ENCODE results near the gene MET.

Gene MET

GRCh38 chr7:116776046-116776445, 104.0 kb downstream of the MET start:
- no peak overlapping the region for H3K27ac ChIP-seq (ENCODE audit: low read depth, low read length, severe bottlenecking)
- 63 to 90% methylated on average over 1 to 2 of the region's 2 CpGs for WGBS, 2 experiments (ENCODE audit: insufficient coverage in 2 of 2)
- no peaks in the 10 kb centered on the region for H3K9me3 ChIP-seq (ENCODE audit: control insufficient read depth, low read length)
- H3K4me3 ChIP-seq (ENCODE audit: extremely low read depth, insufficient read depth, low read length, poor library complexity, severe bottlenecking): no peak overlapping the region
- peaks cover 14% of the 10 kb centered on the region for H3K4me1 ChIP-seq (ENCODE audit: control insufficient read depth, insufficient read depth, low read length, poor library complexity, severe bottlenecking)
- H3K36me3 ChIP-seq (ENCODE audit: control insufficient read depth, insufficient read depth, low read length): no peaks in the 10 kb centered on the region

GRCh38 chr7:116776610-116777289, 104.8 kb downstream of the MET start:
- no peaks in the 10 kb centered on the region for H3K9me3 ChIP-seq (ENCODE audit: control insufficient read depth, low read length)
- no peaks in the 10 kb centered on the region for H3K36me3 ChIP-seq (ENCODE audit: control insufficient read depth, insufficient read depth, low read length)
- WGBS, 2 experiments (ENCODE audit: insufficient coverage in 2 of 2): no CpG with 5 or more reads among the region's 3 CpGs
- H3K27ac ChIP-seq (ENCODE audit: low read depth, low read length, severe bottlenecking): no peak overlapping the region
- no peak overlapping the region for H3K4me3 ChIP-seq (ENCODE audit: extremely low read depth, insufficient read depth, low read length, poor library complexity, severe bottlenecking)
- peaks cover 14% of the 10 kb centered on the region for H3K4me1 ChIP-seq (ENCODE audit: control insufficient read depth, insufficient read depth, low read length, poor library complexity, severe bottlenecking)

GRCh38 chr7:116777651-116778281, 105.8 kb downstream of the MET start:
- 94 to 100% methylated on average over 2 of the region's 3 CpGs for WGBS, 2 experiments (ENCODE audit: insufficient coverage in 2 of 2)
- Histone ChIP-seq H3K36me3 (ENCODE audit: control insufficient read depth, insufficient read depth, low read length) (no peaks in the 10 kb centered on the region), H3K4me1 (ENCODE audit: control insufficient read depth, insufficient read depth, low read length, poor library complexity, severe bottlenecking) (peaks cover 13% of the 10 kb centered on the region), H3K27ac (ENCODE audit: low read depth, low read length, severe bottlenecking) (no peak overlapping the region), H3K4me3 (ENCODE audit: extremely low read depth, insufficient read depth, low read length, poor library complexity, severe bottlenecking) (no peak overlapping the region), H3K9me3 (ENCODE audit: control insufficient read depth, low read length) (no peaks in the 10 kb centered on the region)

GRCh38 chr7:116779216-116779615, 107.2 kb downstream of the MET start:
- H3K4me1 ChIP-seq (ENCODE audit: control insufficient read depth, insufficient read depth, low read length, poor library complexity, severe bottlenecking): peaks cover 13% of the 10 kb centered on the region
- H3K36me3 ChIP-seq (ENCODE audit: control insufficient read depth, insufficient read depth, low read length): no peaks in the 10 kb centered on the region
- no peak overlapping the region for H3K4me3 ChIP-seq (ENCODE audit: extremely low read depth, insufficient read depth, low read length, poor library complexity, severe bottlenecking)
- no peak overlapping the region for H3K27ac ChIP-seq (ENCODE audit: low read depth, low read length, severe bottlenecking)
- H3K9me3 ChIP-seq (ENCODE audit: control insufficient read depth, low read length): no peaks in the 10 kb centered on the region
- WGBS, 2 experiments (ENCODE audit: insufficient coverage in 2 of 2): 92 to 100% methylated on average over 2 to 4 of the region's 4 CpGs

- Histone ChIP-seq H3K4me1 (ENCODE audit: control insufficient read depth, insufficient read depth, low read length, poor library complexity, severe bottlenecking) (peaks cover 13% of the 10 kb centered on the region), H3K27ac (ENCODE audit: low read depth, low read length, severe bottlenecking) (no peak overlapping the region), H3K9me3 (ENCODE audit: control insufficient read depth, low read length) (no peaks in the 10 kb centered on the region), H3K4me3 (ENCODE audit: extremely low read depth, insufficient read depth, low read length, poor library complexity, severe bottlenecking) (no peak overlapping the region), H3K36me3 (ENCODE audit: control insufficient read depth, insufficient read depth, low read length) (no peaks in the 10 kb centered on the region)
- 100% methylated on average over 1 of the region's 3 CpGs for WGBS, 2 experiments (ENCODE audit: insufficient coverage in 2 of 2)
Observed at GRCh38 chr7:116779931-116780330, 107.9 kb downstream of the MET start.

GRCh38 chr7:116780521-116780920, 108.5 kb downstream of the MET start:
- H3K4me3 ChIP-seq (ENCODE audit: extremely low read depth, insufficient read depth, low read length, poor library complexity, severe bottlenecking): no peak overlapping the region
- WGBS, 2 experiments (ENCODE audit: insufficient coverage in 2 of 2): 100% methylated on average over 1 of the region's 1 CpG; no CpG with 5 or more reads in 1 of the 2 experiments
- no peaks in the 10 kb centered on the region for H3K36me3 ChIP-seq (ENCODE audit: control insufficient read depth, insufficient read depth, low read length)
- peaks cover 13% of the 10 kb centered on the region for H3K4me1 ChIP-seq (ENCODE audit: control insufficient read depth, insufficient read depth, low read length, poor library complexity, severe bottlenecking)
- no peak overlapping the region for H3K27ac ChIP-seq (ENCODE audit: low read depth, low read length, severe bottlenecking)
- H3K9me3 ChIP-seq (ENCODE audit: control insufficient read depth, low read length): no peaks in the 10 kb centered on the region

- Histone ChIP-seq H3K4me1 (ENCODE audit: control insufficient read depth, insufficient read depth, low read length, poor library complexity, severe bottlenecking) (peaks cover 13% of the 10 kb centered on the region), H3K27ac (ENCODE audit: low read depth, low read length, severe bottlenecking) (no peak overlapping the region), H3K9me3 (ENCODE audit: control insufficient read depth, low read length) (no peaks in the 10 kb centered on the region), H3K36me3 (ENCODE audit: control insufficient read depth, insufficient read depth, low read length) (no peaks in the 10 kb centered on the region), H3K4me3 (ENCODE audit: extremely low read depth, insufficient read depth, low read length, poor library complexity, severe bottlenecking) (no peak overlapping the region)
- 80 to 88% methylated on average over 1 of the region's 1 CpG for WGBS, 2 experiments (ENCODE audit: insufficient coverage in 2 of 2)
Observed at GRCh38 chr7:116780966-116781365, 109.0 kb downstream of the MET start.

GRCh38 chr7:116781584-116781983, 109.6 kb downstream of the MET start:
- 88% methylated on average over 1 of the region's 2 CpGs; no CpG with 5 or more reads in 1 of the 2 experiments for WGBS, 2 experiments (ENCODE audit: insufficient coverage in 2 of 2)
- Histone ChIP-seq H3K36me3 (ENCODE audit: control insufficient read depth, insufficient read depth, low read length) (no peaks in the 10 kb centered on the region), H3K4me3 (ENCODE audit: extremely low read depth, insufficient read depth, low read length, poor library complexity, severe bottlenecking) (no peak overlapping the region), H3K4me1 (ENCODE audit: control insufficient read depth, insufficient read depth, low read length, poor library complexity, severe bottlenecking) (peaks cover 13% of the 10 kb centered on the region), H3K9me3 (ENCODE audit: control insufficient read depth, low read length) (no peaks in the 10 kb centered on the region), H3K27ac (ENCODE audit: low read depth, low read length, severe bottlenecking) (no peak overlapping the region)

GRCh38 chr7:116782177-116782711, 110.2 kb downstream of the MET start:
- Histone ChIP-seq H3K27ac (ENCODE audit: low read depth, low read length, severe bottlenecking) (no peak overlapping the region), H3K4me3 (ENCODE audit: extremely low read depth, insufficient read depth, low read length, poor library complexity, severe bottlenecking) (no peak overlapping the region), H3K4me1 (ENCODE audit: control insufficient read depth, insufficient read depth, low read length, poor library complexity, severe bottlenecking) (peaks cover 13% of the 10 kb centered on the region), H3K36me3 (ENCODE audit: control insufficient read depth, insufficient read depth, low read length) (no peaks in the 10 kb centered on the region), H3K9me3 (ENCODE audit: control insufficient read depth, low read length) (no peaks in the 10 kb centered on the region)
- WGBS, 2 experiments (ENCODE audit: insufficient coverage in 2 of 2): no CpG with 5 or more reads among the region's 1 CpG

GRCh38 chr7:116783666-116784318, 111.8 kb downstream of the MET start:
- Histone ChIP-seq H3K4me1 (ENCODE audit: control insufficient read depth, insufficient read depth, low read length, poor library complexity, severe bottlenecking) (peaks cover 13% of the 10 kb centered on the region), H3K4me3 (ENCODE audit: extremely low read depth, insufficient read depth, low read length, poor library complexity, severe bottlenecking) (no peak overlapping the region), H3K27ac (ENCODE audit: low read depth, low read length, severe bottlenecking) (no peak overlapping the region), H3K36me3 (ENCODE audit: control insufficient read depth, insufficient read depth, low read length) (no peaks in the 10 kb centered on the region), H3K9me3 (ENCODE audit: control insufficient read depth, low read length) (no peaks in the 10 kb centered on the region)
- 86 to 94% methylated on average over 2 of the region's 4 CpGs for WGBS, 2 experiments (ENCODE audit: insufficient coverage in 2 of 2)
